HG03521 (cell line): ENCODE results near the gene BUB1.
"Not testable (repeated sequence)": the region's sequence is repeated elsewhere in the genome, so short reads cannot be mapped to it uniquely, and the experiment has no call there.

Experiments
- ATAC-seq: cut with Tn5 transposase; IDR thresholded peaks from one replicate; pipeline ENCODE4 v1.9.1; 2021; ENCODE audit warnings: mild to moderate bottlenecking, moderate library complexity; ENCODE audit not compliant: unreplicated experiment

Gene BUB1

DNA sequence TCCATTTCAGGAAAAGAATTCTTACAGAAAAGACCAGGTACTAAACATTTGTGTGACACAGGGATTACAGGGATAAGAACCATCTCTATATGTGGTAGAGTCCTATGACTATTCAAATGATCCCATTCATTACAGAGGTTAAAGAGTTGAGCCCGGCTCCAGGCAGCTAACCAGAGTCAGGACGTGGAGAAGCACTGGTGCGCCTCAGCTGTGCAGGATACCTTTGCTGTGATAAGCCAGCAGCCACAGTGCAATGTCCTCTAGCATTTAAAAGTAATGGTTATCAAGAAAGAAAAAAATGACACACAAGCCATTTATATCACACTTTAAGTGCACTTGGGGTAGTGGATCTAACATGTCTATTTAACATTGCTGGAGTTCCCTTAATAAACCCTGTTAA is 17.3 kb downstream of the BUB1 start:
- no peak for ATAC-seq

GRCh38 chr2:110659248-110659647 is 18.6 kb downstream of the BUB1 start:
- no peak for ATAC-seq

DNA sequence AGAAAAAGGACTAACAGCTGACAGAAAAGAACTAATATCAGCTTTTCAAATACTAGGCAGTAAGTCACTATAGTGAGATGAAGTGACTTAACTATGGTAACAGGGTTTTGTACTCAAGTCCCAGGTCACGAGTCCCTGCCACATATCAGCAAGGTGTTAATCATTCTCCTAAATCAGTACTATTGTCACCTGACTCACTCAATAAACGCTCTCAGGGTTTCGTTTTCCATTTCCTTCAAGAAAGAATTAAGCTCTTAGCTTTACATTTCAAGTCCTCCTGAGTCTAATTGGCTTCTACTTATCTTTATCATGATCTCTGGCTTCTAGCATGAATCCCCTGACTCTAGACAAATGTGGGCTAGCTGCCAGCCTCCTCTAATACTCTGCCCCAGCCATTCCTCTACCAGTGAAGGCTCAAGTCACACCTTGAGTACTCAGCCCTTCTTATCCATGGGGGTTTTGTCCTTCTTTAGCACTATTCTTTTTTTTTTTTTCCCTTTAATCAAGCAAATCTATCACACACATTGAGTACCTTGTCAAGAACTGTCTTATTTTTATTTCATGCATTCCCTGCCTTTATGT is 20.0 kb downstream of the BUB1 start:
- ATAC-seq = no peak

DNA sequence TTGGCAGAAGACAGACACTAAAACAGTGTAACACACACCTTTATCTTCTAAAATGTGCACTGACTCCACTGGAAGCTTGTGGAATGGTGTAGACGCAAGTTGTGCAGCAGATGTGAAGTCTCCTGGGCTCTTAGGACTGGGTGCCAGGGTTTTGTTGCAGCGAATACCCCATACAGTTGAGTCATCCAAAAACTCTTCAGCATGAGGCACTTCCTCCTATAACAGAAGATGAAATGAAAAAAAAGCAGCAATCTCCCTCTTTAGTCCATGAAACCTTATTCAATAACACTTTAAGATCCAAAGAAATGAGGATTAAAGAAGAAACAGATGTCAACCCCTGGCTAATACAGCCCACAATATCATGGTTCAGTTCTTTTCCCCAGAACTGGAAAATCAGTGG is 22.2 kb downstream of the BUB1 start:
- no peak for ATAC-seq

- ATAC-seq = no peak
Measured at GRCh38 chr2:110653861-110654260, 24.0 kb downstream of the BUB1 start.

DNA sequence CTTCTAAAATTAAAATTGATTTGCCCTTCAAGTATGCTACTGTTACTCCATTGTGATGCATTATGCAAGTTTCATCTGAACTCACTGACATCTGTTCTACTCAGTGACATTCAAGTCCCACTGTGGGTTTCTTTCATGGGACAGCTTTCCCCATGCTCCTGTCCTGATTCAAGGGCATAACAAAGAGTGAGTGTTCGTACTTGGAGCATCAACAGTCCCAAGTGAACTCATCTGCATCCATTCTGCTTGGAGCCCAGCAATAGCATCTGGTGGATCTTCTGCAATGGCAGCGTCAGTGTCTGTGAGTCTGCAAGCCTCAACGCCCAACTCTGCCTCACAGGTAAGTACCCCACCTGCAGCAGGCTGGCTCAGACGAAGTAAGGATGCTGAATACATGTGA is 27.5 kb downstream of the BUB1 start:
- ATAC-seq = no peak

DNA sequence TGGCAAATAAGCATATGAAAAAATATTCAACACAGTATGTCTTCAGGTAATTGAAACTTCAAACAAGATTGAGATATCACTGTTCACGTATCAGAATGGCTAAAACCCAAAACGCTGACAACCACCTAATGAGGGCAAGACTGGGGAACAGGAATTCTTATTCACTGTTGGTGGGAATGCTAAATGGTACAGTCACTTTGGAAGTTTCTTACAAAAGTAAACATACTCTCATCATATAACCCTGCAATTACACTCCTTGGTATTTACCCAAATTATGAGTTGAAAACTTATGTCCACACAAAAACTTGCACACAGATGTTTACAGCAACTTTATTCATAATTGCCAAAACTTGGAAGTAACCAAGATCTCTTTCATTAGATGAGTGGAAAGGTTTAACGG is 30.1 kb downstream of the BUB1 start:
- ATAC-seq = no peak

GRCh38 chr2:110645616-110646015 is 32.2 kb downstream of the BUB1 start:
- ATAC-seq = no peak

DNA sequence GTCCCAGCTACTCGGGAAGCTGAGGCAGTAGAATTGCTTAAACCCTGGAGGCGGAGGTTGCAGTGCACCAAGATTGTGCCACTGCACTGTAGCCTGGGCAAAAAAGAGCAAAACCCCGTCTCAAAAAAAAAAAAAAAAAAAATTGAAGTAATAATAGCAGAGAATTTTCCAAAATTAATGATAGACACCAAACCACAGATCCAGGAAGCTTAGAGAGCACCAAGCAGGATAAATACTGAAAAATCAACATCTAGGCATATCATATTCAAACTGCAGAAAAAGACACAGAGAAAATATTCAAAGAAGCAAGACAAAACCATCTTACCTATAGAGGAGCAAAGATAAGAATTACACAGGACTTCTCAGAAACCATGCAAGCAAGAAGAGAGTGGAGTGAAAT is 33.5 kb downstream of the BUB1 start:
- ATAC-seq = no peak

GRCh38 chr2:110642360-110642759 is 35.5 kb downstream of the BUB1 start:
- ATAC-seq = no peak

- no peak for ATAC-seq
Measured at GRCh38 chr2:110639972-110640371, 37.9 kb downstream of the BUB1 start.

GRCh38 chr2:110638952-110639695 is 38.7 kb downstream of the BUB1 start:
- ATAC-seq = no peak

DNA sequence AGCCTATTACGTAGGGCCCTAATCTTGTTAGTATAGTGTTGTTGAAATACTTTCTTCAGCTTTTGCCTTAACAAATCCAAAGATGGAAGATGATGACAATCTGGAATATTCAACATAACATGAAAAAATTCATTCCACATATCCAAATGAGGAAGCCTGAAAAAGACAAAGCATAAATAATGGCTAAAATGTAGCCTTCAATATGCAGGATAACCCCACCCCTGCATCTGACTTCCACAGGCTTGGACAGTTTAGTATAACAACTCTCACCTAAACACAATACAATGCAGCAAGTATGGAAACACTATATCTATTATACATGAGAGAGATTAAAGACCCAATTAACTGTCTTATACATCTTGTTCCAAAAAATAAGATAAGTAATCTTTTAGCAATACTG is 39.9 kb downstream of the BUB1 start:
- ATAC-seq = no peak

DNA sequence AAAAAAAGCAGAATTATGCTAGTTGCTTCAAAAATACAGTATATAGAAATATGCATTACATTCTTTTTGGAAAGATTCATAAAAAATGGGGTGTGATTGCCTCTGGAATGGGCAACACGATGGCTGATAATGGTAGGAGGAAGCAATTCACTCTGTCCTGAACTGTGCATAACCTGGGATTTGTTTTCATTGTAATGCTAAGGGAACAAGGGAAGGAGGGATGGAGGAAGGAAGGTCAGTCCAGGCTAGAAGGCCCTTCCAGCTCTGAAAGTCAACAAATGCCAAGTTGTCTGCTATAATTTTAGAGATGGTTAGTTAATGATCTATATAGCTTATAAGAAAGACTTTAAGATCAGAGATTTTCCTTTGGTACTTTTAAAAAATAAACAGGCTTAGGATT is 40.8 kb downstream of the BUB1 start:
- ATAC-seq = no peak

- ATAC-seq = not testable (repeated sequence)
Measured at GRCh38 chr2:110635949-110636628, 41.8 kb downstream of the BUB1 start.

DNA sequence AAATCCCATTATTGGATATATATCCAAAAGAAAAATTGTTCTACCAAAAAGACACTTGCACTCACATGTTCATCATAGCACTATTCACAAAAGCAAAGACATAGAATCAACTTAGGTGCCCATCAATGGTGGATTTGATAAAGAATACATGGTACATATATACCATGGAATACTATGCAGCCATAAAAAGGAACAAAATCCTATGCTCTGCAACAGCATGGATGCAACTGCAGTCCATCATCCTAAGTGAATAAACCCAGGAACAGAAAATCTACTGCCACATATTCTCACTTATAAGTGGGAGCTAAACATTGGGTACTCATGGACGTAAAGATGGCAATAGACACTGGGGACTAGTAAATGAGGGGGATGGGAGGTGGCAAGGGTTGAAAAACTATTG is 50.5 kb downstream of the BUB1 start:
- ATAC-seq = not testable (repeated sequence)

GRCh38 chr2:110619326-110619939 is 58.4 kb downstream of the BUB1 start:
- ATAC-seq = not testable (repeated sequence)

- not testable (repeated sequence) for ATAC-seq
Measured at GRCh38 chr2:110613927-110614326, 63.9 kb downstream of the BUB1 start.

GRCh38 chr2:110610613-110611250 is 67.1 kb downstream of the BUB1 start:
- ATAC-seq = not testable (repeated sequence)

DNA sequence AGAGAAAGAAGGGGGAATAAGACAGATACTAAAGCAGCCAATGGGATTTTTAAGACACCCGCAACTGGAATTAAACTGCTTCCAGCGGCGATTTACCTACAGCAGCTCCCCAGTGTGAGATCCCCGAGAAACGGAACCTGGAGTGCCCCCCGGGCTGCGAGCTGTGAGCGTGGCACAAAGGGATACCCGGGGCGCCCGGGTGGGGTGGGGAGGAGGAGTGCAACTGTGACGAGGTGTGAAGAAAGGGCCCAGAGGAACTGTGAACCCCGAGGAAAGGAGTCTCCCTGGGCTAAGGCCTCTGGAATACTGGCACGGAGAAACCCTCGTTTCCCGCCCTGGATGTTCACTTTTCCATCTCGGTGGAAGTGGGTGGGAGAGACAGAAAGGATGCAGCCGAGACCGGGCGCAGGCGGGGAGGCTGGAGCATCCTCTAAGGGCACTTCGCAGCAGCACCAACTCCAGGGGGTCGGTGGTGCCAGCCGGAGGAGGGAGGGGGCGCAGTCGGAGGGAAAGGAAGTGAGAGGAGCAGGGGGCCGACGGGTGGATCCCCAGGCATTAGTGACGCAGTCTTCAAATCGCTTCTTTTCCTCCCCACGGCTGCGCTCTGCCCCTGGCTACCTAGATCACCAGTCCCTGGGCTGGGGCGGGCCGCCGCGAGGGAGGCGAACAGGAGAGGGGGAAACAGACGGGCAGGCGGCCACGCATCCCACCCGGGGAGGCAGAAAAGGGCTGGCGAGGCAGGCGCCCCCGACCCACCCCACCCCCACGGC is 67.8 kb downstream of the BUB1 start:
- not testable (repeated sequence) for ATAC-seq
